K562 (cell line): ENCODE data around the gene AMFR. TPM values are rescaled to one million over a fixed set of nuclear protein-coding genes. Genes with fewer than 3 reads are reported as not detected.

Experiments used
- ATAC-seq: fragments of 200-7000 bp; cut with Tn5 transposase; 3 replicates; pipeline ENCODE4 v1.9.1; 2020; ENCODE audit warnings: moderate library complexity
- BruUV-seq: library from RNA; stranded (reverse); fragments of 400-500 nt; replicated peaks from 2 replicates; lab custom pipeline; 2021; lab: Mats Ljungman, UMichigan
- CTCF ChIA-PET: fragments of 300-600 bp; formaldehyde crosslinking; extraction: SDS; loops from one replicate; lab custom pipeline; 2021; ENCODE audit warnings: low intra/inter-chr PET ratio; lab: Yijun Ruan, JAX
- POLR2A ChIA-PET: fragments of 300-600, 350-650 bp; sonication (Branson Sonifier 250); formaldehyde crosslinking; extraction: SDS; loops from one replicate; lab custom pipeline; 2021; ENCODE audit warnings: antibody characterized with exemption, inconsistent platforms; lab: Yijun Ruan, JAX
- DNase-seq, 4 experiments: peaks; one replicate each; pipeline versions ENCODE4 v3.0.0 to v3.0.0-alpha.2; 2011 to 2018; ENCODE audit warnings: low spot score in 3 of 4, mixed read lengths in 3 of 4; ENCODE audit errors: extremely low read depth in 1 of 4
- FAIRE-seq: peaks from 2 replicates; lab custom pipeline; 2011; peaks lifted over from hg19 to GRCh38; lab: Jason Lieb, UNC
- H2AFZ ChIP-seq: 2 replicates; pipeline ENCODE4 v1.6.0; 2011; ENCODE audit warnings: low read depth, low read length, control low read depth, inconsistent platforms
- H3K27ac ChIP-seq: fragments of 200-600 bp; 3 replicates; pipeline ENCODE4 v1.8.0; 2011; ENCODE audit warnings: low read depth, mild to moderate bottlenecking, control low read depth, inconsistent platforms, low read length, moderate library complexity, mixed read lengths; ENCODE audit errors: extremely low read depth
- H3K27me3 ChIP-seq, 2 experiments: fragments of 300-600 bp in 1 of 2; 2 replicates in 1 of 2; 3 replicates in 1 of 2; pipeline versions ENCODE4 v1.6.0 to v1.8.0; 2011; ENCODE audit warnings: inconsistent platforms in 2 of 2, low read length in 2 of 2, mild to moderate bottlenecking in 1 of 2, mixed read lengths in 1 of 2, moderate library complexity in 1 of 2; ENCODE audit not compliant: control insufficient read depth in 2 of 2, insufficient read depth in 2 of 2
- H3K36me3 ChIP-seq: fragments of 300-600 bp; 3 replicates; pipeline ENCODE4 v1.8.0; 2011; ENCODE audit warnings: mild to moderate bottlenecking, low read length, inconsistent platforms; ENCODE audit not compliant: control insufficient read depth, insufficient read depth
- H3K4me1 ChIP-seq, 2 experiments: fragments of 200-600 bp in 1 of 2; replicated peaks in 1 of 2; 2 replicates in 1 of 2; 3 replicates in 1 of 2; pipeline versions ENCODE4 v1.5.1 to v1.8.0; 2011; ENCODE audit warnings: inconsistent platforms in 2 of 2, low read length in 2 of 2, mild to moderate bottlenecking in 1 of 2, mixed read lengths in 1 of 2, moderate library complexity in 1 of 2; ENCODE audit not compliant: control insufficient read depth in 2 of 2, insufficient read depth in 2 of 2
- H3K4me2 ChIP-seq: 2 replicates; pipeline ENCODE4 v1.6.1; 2011; ENCODE audit warnings: low read length, control low read depth, inconsistent platforms, mixed read lengths; ENCODE audit not compliant: insufficient read depth
- H3K4me3 ChIP-seq: fragments of 200-600 bp; sonication (generic), shearing (Covaris generic); 2 replicates; pipeline ENCODE4 v1.5.1; 2016; ENCODE audit warnings: control low read depth, inconsistent platforms
- H3K79me2 ChIP-seq: fragments of 200-600 bp; 3 replicates; pipeline ENCODE4 v1.8.0; 2011; ENCODE audit warnings: low read length, inconsistent platforms; ENCODE audit not compliant: control insufficient read depth, insufficient read depth
- H3K9ac ChIP-seq, 2 experiments: 2 replicates each; pipeline versions ENCODE4 v1.6.0 to v1.6.1; 2011; ENCODE audit warnings: low read depth in 2 of 2, low read length in 2 of 2, control low read depth in 1 of 2, inconsistent platforms in 1 of 2, mild to moderate bottlenecking in 1 of 2, mixed read lengths in 1 of 2; ENCODE audit not compliant: insufficient read depth in 1 of 2
- H3K9me1 ChIP-seq: one replicate; pipeline ENCODE4 v1.6.0; 2011; ENCODE audit warnings: inconsistent platforms, mild to moderate bottlenecking, low read length, moderate library complexity; ENCODE audit not compliant: control insufficient read depth, insufficient read depth
- H3K9me3 ChIP-seq: replicated peaks from 2 replicates; pipeline ENCODE4 v1.5.1; 2011; ENCODE audit warnings: low read depth, low read length, inconsistent platforms; ENCODE audit not compliant: control insufficient read depth, insufficient read depth
- H4K20me1 ChIP-seq: replicated peaks from 2 replicates; pipeline ENCODE4 v1.6.1; 2011; ENCODE audit warnings: low read length, inconsistent platforms, mixed read lengths; ENCODE audit not compliant: control insufficient read depth, insufficient read depth
- EWSR1 ChIP-seq: fragments of 450-650 bp; IDR thresholded peaks from 2 replicates; pipeline ENCODE4 v1.6.1; 2018; ENCODE audit warnings: borderline replicate concordance, mild to moderate bottlenecking, low read depth, moderate library complexity; ENCODE audit not compliant: partially characterized antibody
- KDM1A ChIP-seq, 2 experiments: fragments of 450-650 bp; IDR thresholded peaks; 2 replicates each; pipeline ENCODE4 v1.6.1; 2016; ENCODE audit warnings: mild to moderate bottlenecking in 2 of 2
- POLR2H ChIP-seq: IDR thresholded peaks from 2 replicates; pipeline ENCODE4 v1.6.1; 2016; ENCODE audit warnings: missing genetic modification characterization, low read depth, mild to moderate bottlenecking, control low read depth, missing compliant biosample characterization, moderate library complexity
- PURB ChIP-seq: sonication (generic); formaldehyde crosslinking; IDR thresholded peaks from 2 replicates; pipeline ENCODE4 v1.9.0; 2021; ENCODE audit warnings: low read depth, mild to moderate bottlenecking, missing genetic modification reagents
- TBP ChIP-seq: optimal IDR thresholded peaks from 2 replicates; pipeline ENCODE3; 2011; ENCODE audit warnings: low read depth, low read length, improper control_type of control experiment
- ZBTB11 ChIP-seq, 3 experiments: fragments of 200-800 bp in 1 of 3; fragments of 250-450 bp in 1 of 3; fragments of 450-650 bp in 1 of 3; sonication (Bioruptor Pico) in 1 of 3; sonication (Bioruptor generic) in 1 of 3; formaldehyde crosslinking in 1 of 3; IDR thresholded peaks; 2 replicates each; pipeline versions ENCODE4 v1.6.1 to v1.8.0; 2016 to 2022; ENCODE audit warnings: mild to moderate bottlenecking in 2 of 3, missing genetic modification characterization in 2 of 3, missing compliant biosample characterization in 1 of 3, moderate library complexity in 1 of 3
- ZMIZ1 ChIP-seq, 2 experiments: fragments of 150-350 bp in 1 of 2; IDR thresholded peaks; 2 replicates each; pipeline ENCODE4 v1.6.1; 2012 to 2016; ENCODE audit warnings: low read depth in 2 of 2, low read length in 2 of 2, mild to moderate bottlenecking in 1 of 2, moderate library complexity in 1 of 2
- ZNF507 ChIP-seq: conservative IDR thresholded peaks from 2 replicates; pipeline ENCODE4 v1.6.1; 2017; ENCODE audit warnings: missing genetic modification characterization, missing compliant biosample characterization
- WGBS: fragments of 100-300 bp; shearing (Covaris generic); methylation state at CpG from one replicate; pipeline ENCODE4 v1.1.6; 2016; ENCODE audit warnings: low coverage, mixed read lengths; ENCODE audit not compliant: insufficient coverage; ENCODE audit errors: missing lambda C conversion rate; 5-methylcytosine and 5-hydroxymethylcytosine counted together
- in situ Hi-C: fragments of 300-500 bp; cut with MboI; formaldehyde crosslinking; loops from 4 replicates; pipeline ENCODE4 v1.15.0; 2018; ENCODE audit warnings: inconsistent platforms, mixed read lengths
- intact Hi-C: fragments of 100-400 bp; cut with micrococcal nuclease; formaldehyde crosslinking; loops from 2 replicates; pipeline ENCODE4 v1.14.2; 2022
- polyA plus RNA-seq, 8 experiments: library from polyadenylated mRNA; depleted of rRNA in 4 of 8; stranded (reverse) in 5 of 8; unstranded in 3 of 8; fragments of >200 nt; fragmentation: Nextera tagmentation in 2 of 8; fragmentation: Illumina TruSeq in 1 of 8; extraction: Ambion mirVana in 2 of 8; extraction: Trizol in 1 of 8; gene quantifications; 2 replicates each; pipeline versions ENCODE4 v1.2.1 to v1.2.3, GENCODE V29; 2011 to 2014; ENCODE audit warnings: inconsistent platforms in 1 of 8, missing spikeins in 1 of 8
- total RNA-seq, 7 experiments: library from RNA; depleted of rRNA in 6 of 7; stranded (reverse); fragments of >200 nt in 6 of 7; fragmentation: Illumina TruSeq in 2 of 7; extraction: Trizol in 2 of 7; gene quantifications; 2 replicates each; pipeline versions ENCODE4 v1.2.1 to v1.2.3, GENCODE V29; 2011 to 2021; ENCODE audit warnings: low replicate concordance in 1 of 7

AMFR gene
- total and polyA plus RNA-seq, 9 of the 15 experiments (the other 6 are each of a cell fraction or from before 2014, with no cell fraction given), result 15.6 to 113 (median 58.4) TPM

GRCh38 chr16:56417138-56417537 is 8.2 kb downstream of the AMFR start:
- Histone ChIP-seq H3K9me3 (no peaks in the 10 kb centered on the region), H4K20me1 (peaks cover 8% of the 10 kb centered on the region), H2AFZ (no peak overlapping the region), H3K9ac (no peak overlapping the region), H3K27ac (no peak overlapping the region), H3K4me1 (peaks cover 7 to 37% of the 10 kb centered on the region in 2 experiments), H3K9me1 (no peaks in the 10 kb centered on the region), H3K4me3 (no peak overlapping the region), H3K36me3 (peaks cover 23% of the 10 kb centered on the region), H3K4me2 (no peak overlapping the region), H3K27me3 (no peaks in the 10 kb centered on the region), H3K79me2 (peaks cover 91% of the 10 kb centered on the region)
- CTCF ChIA-PET, result no interaction called here
- POLR2A ChIA-PET, result interaction anchor here (0.7 to 1.7 kb wide), 2 partner anchors 17 to 59 kb away, joined by 3 to 7 read pairs; no protein-coding TSS in a partner anchor
- no peak for ATAC-seq
- TF ChIP-seq PURB, result no peak
- in situ Hi-C loops, result no loop called here
- no TSS peak for BruUV-seq
- no peak for DNase-seq
- FAIRE-seq, result no peak
- intact Hi-C loops, result no loop called here
- WGBS, result 91% methylated on average over 4 of the region's 4 CpGs

- Histone ChIP-seq H3K27ac (no peak overlapping the region), H2AFZ (no peak overlapping the region), H3K4me3 (no peak overlapping the region), H3K36me3 (peaks cover 33% of the 10 kb centered on the region), H3K9me1 (no peaks in the 10 kb centered on the region), H4K20me1 (peaks cover 8% of the 10 kb centered on the region), H3K79me2 (peaks cover 85% of the 10 kb centered on the region), H3K9ac (0 out of 4 replicates have a peak overlapping the region, but pooled peaks of 1 of the 2 experiments have one; percentile 58), H3K4me1 (peaks cover under 1 to 30% of the 10 kb centered on the region in 2 experiments; a peak in 4 of 5 replicates), H3K27me3 (no peaks in the 10 kb centered on the region), H3K9me3 (no peaks in the 10 kb centered on the region), H3K4me2 (no peak overlapping the region)
- ChIA-PET POLR2A (interaction anchor here (1.7 kb wide), 1 partner anchor 15 kb away, joined by 7 read pairs; no protein-coding TSS in a partner anchor), CTCF (no interaction called here)
- ATAC-seq, result no peak
- DNase-seq, result no peak
- intact Hi-C loops (no loop called here), in situ Hi-C loops (no loop called here)
- BruUV-seq, result no TSS peak
- WGBS, result 60% methylated on average over 4 of the region's 4 CpGs
- FAIRE-seq, result no peak
- TF ChIP-seq ZNF507 (tag) (no peak), ZMIZ1 (IDR thresholded peaks at IDR 0.05; ENCODE audit: low read depth in 2 of 2, low read length in 2 of 2) (no peak), KDM1A (IDR thresholded peaks at IDR 0.05) (no peak), EWSR1 (no peak), POLR2H (tag) (no peak), ZBTB11 (CRISPR knock-in tag; IDR thresholded peaks at IDR 0.05) (no peak), TBP (no peak)
Observed at GRCh38 chr16:56415875-56416274, 9.5 kb downstream of the AMFR start.
